Measurements from ENCODE around the gene NUCB1.

NUCB1 gene

DNA sequence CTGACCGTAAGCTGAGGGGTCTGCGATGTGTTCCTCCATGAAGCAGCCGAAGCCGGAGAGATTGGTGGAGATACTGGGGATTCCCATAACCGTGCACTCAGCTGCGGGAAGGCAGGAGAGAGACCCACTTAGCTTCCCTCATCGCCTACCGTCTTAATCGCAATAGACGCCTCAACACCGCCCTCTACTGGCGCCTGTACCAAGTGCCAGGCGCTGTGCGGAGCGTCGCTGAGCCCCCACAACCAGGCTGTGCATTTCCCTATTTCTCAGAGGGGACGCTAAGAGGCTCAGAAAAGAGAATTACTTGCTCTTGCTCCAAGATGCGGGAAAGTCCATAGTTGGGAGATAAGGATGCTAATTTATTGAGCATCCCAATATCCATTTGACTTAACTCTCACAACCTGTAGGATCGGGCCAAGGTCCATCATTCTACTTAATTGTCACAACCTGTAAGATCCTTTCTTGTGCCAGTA lies 70.8 kb downstream of the NUCB1 start:
- TF ChIP-seq ZFX (IDR thresholded peaks at IDR 0.05; ENCODE audit: borderline replicate concordance), result no peak
- TF ChIP-seq, protein P1, sequence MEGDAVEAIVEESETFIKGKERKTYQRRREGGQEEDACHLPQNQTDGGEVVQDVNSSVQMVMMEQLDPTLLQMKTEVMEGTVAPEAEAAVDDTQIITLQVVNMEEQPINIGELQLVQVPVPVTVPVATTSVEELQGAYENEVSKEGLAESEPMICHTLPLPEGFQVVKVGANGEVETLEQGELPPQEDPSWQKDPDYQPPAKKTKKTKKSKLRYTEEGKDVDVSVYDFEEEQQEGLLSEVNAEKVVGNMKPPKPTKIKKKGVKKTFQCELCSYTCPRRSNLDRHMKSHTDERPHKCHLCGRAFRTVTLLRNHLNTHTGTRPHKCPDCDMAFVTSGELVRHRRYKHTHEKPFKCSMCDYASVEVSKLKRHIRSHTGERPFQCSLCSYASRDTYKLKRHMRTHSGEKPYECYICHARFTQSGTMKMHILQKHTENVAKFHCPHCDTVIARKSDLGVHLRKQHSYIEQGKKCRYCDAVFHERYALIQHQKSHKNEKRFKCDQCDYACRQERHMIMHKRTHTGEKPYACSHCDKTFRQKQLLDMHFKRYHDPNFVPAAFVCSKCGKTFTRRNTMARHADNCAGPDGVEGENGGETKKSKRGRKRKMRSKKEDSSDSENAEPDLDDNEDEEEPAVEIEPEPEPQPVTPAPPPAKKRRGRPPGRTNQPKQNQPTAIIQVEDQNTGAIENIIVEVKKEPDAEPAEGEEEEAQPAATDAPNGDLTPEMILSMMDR (IDR thresholded peaks at IDR 0.05), result peak; percentile 93
- H3K27ac ChIP-seq, result peak overlapping the region; percentile 55; the same call in 1 of the 2 replicates
